Middle frontal gyrus (tissue), 1 donor: ENCODE measurements around the gene PSAPL1.

Experiments used
- DNase-seq: peaks from one replicate; pipeline ENCODE4 v3.0.0-alpha.2; 2015; ENCODE audit warnings: low spot score; ENCODE audit errors: extremely low spot score

The PSAPL1 gene

GRCh38 chr4:7397206-7398103 is 37.3 kb downstream of the PSAPL1 start:
- no peak for DNase-seq

- DNase-seq: no peak
These were observed 38.4 kb downstream of the PSAPL1 start for GRCh38 chr4:7396186-7396910.

DNA sequence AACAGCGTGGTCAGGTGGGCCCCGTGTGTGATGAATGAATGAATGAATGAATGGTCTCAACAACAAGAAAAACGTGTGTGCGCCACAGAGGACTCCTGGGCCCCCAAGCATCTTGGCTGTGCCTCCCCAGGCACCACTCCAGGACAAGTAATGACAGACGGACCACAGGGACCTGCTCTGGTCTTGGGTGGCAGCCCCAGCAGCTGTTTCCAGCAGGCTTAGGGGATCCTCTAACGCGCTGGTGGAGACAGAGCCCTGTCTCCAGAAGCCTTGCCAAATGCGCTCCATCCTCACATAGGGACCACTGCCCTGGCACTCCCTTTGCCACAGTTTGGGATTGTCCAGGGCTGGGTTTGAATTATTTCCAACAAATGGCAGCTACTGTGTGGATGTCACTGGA is 39.1 kb downstream of the PSAPL1 start:
- DNase-seq: no peak

DNA sequence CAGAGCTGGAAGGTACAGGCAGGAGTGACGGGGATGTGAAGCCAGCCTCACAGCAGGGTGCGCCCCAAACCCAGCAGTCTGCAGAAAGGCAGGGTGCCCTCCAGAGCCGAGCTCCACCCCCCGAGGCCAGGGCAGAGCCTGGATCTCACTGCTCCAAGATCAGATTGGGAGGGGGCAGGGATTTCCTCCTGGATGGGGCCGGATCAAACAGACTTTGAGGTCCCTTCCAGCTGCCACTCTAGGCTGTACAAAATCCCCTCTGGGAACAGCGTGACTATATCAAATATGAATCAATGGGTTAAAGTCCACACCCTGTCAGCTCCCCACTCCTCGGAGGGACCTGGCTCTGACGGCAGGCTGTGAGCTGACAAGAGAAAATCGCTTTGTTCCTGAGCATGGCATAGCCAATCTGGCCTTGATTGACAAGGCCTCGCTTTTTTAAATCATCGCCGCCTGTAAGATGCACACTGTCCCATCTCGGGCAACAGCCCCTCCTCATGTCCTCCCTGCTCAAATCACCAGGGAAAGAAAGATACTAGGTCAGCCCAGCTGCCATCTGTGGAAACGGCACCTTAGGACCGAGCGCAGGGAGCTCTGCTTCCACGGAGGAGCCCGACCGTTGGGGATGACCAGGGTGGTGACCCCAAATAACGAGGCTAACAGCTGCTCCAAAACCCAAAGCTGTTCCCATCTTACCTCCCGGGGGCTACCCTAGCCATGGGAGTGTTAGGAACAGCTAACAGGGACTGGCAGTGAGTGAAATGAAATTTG is 39.9 kb downstream of the PSAPL1 start:
- no peak for DNase-seq

- DNase-seq: no peak
These were observed 40.8 kb downstream of the PSAPL1 start for GRCh38 chr4:7393601-7394575.

DNA sequence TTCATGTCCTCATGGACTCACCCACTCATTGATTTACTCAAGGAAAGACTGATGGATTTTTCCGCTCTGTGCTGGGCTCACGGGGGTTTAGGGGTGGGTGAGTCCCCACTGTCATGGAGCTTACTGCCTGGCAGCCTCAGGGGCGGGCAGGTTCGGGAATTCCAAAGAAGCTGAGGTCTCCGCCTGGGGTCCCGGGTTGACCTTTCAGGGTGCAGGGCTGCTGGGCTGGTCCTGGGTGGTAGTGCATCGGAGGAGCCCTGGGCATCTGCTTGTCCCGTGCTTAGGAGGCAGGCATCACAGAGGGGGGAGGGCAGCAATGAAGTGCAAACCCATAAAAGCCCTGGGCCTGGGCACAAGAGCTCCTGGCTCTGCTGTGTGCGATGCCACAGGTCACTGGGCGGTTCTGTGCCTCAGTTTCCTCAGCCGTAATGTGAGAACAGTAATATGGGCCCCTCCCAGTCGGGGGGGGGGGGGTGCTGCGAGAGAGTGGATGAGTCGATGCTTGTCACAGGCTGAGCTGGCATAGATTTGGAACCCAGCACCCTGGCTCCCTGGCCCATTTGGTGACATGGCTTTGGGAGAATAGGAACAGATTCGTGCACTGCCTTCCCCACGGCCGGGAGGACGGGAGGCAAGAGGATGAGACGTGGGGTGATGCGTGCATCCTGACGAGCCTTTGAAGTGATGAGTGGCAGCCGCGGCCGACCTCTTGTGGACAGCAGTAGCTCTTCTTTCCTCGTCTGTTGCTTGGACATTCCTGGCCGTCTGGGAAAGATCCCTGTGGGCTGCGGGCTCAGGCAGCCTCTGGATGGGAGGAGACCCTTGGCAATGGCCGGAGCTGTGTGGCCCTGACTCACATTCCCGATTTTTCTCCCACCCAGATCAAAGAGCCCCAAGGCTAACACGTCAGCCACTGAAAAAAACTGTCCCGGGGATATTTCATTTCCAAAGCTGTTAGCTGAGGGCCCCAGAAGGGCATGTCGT is 42.0 kb downstream of the PSAPL1 start:
- DNase-seq: no peak

DNA sequence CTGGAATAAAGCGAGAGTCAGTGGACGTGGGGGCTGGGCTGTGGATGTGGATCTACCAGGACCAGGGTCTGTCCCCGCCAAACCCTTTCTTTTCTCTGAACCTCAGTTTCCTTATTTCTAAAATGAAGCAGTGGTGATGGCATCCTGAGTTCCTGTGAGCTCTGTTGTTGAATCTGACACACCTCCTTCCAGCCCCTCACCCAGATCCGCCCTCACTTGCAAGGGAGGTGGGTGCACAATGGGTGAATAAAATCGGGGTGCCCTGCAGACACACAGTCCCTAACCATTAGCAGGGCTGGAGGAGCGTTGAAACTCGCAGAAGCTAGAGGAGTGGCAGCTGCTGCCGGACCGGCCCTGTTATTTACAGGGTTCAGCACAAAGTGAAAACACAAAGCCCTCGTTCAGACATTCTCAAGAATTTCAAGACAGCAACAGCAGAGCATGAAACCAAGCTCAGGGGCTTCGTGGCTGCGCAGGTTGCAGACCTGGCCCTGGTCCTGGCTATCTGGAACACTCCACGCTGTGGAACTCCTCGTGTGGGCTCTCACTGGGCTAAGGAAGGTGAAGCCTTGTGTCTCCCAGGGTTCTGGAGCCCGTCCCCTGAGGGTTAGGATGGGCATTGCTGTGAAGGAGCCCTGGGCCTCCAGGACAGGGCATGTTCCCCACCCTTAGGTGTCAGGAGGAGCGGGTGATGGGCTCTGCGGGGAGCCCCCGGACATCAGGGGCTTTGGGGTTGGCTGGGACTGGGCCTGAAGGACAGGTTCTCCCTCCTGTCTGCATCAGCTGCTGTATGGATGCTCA is 42.9 kb downstream of the PSAPL1 start:
- no peak for DNase-seq

GRCh38 chr4:7390906-7391636 is 43.7 kb downstream of the PSAPL1 start:
- no peak for DNase-seq

- DNase-seq: no peak
These were observed 44.4 kb downstream of the PSAPL1 start for GRCh38 chr4:7390336-7390735.

DNA sequence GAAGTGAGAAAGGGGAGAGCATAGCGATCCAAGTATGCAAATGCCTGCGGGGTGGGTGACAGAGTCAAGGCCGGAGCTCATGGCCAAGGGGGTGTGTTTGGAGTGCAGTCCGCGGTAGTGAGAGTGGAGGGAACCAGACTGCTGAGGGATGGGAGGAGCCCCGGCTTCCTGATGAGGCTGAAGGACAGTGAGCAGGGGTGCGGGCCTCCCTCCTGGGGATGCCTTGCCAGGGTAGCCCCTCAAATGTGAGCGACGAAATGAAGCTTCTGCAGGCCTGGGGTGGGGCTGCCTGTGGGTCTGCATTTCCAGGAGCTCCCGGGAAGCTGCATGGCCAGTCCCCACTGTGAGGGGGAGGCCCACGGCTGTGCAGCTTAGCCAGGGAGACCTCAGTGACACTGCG is 45.0 kb downstream of the PSAPL1 start:
- DNase-seq: no peak

GRCh38 chr4:7389101-7389701 is 45.5 kb downstream of the PSAPL1 start:
- no peak for DNase-seq

DNA sequence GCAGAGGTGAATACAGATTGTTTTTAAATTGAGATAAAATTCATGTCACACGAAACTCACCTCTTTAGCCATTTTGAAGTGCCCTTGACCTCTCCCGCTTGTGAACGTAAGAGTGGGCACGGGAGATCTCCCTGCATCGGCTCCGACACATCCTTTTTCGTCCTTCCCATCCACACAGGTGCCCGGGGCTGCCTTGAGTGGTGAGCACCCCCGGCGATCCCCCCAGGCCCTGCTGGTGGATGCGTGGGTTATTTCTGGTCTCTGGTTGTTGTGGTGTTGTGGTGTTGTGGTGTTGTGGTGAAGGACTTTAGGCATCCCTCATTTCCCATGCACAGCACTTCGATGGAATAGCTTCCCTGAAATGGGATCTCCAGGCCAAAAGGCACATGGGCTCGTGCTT is 46.1 kb downstream of the PSAPL1 start:
- no peak for DNase-seq

DNA sequence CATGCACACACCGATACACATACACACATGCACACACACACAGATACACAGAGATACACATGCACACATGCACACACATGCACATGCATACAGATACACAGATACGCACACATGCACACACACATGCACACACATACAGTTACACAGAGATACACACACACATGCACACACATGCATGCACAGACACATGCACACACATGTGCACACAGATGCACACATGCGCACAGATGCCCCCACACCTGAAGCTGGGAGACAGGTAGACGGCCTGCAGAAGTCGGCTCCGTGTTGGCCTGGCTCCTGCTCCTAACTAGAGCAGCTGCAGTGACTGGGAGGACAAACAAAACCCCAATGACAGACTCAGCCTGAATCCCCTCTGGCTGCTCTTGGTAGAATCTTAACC is 46.8 kb downstream of the PSAPL1 start:
- no peak for DNase-seq

GRCh38 chr4:7384929-7385890 is 49.5 kb downstream of the PSAPL1 start:
- DNase-seq: no peak

GRCh38 chr4:7384003-7384928 is 50.5 kb downstream of the PSAPL1 start:
- no peak for DNase-seq
